Stimulated activated CD4-positive, alpha-beta T cell treated with anti-CD3 and anti-CD28 coated beads, Interleukin-15, amount 100 ng/mL, for 48 hours (primary cell): ENCODE measurements around the gene TRERF1.
"Not testable (repeated sequence)": the region's sequence is repeated elsewhere in the genome, so short reads cannot be mapped to it uniquely, and the experiment has no call there.

ENCODE experiments used
- DNase-seq, 2 donors: peaks; one replicate each; pipeline ENCODE4 v3.0.0-alpha.2; 2020; ENCODE audit warnings: low read depth in 2 of 2

Gene TRERF1, protein sequence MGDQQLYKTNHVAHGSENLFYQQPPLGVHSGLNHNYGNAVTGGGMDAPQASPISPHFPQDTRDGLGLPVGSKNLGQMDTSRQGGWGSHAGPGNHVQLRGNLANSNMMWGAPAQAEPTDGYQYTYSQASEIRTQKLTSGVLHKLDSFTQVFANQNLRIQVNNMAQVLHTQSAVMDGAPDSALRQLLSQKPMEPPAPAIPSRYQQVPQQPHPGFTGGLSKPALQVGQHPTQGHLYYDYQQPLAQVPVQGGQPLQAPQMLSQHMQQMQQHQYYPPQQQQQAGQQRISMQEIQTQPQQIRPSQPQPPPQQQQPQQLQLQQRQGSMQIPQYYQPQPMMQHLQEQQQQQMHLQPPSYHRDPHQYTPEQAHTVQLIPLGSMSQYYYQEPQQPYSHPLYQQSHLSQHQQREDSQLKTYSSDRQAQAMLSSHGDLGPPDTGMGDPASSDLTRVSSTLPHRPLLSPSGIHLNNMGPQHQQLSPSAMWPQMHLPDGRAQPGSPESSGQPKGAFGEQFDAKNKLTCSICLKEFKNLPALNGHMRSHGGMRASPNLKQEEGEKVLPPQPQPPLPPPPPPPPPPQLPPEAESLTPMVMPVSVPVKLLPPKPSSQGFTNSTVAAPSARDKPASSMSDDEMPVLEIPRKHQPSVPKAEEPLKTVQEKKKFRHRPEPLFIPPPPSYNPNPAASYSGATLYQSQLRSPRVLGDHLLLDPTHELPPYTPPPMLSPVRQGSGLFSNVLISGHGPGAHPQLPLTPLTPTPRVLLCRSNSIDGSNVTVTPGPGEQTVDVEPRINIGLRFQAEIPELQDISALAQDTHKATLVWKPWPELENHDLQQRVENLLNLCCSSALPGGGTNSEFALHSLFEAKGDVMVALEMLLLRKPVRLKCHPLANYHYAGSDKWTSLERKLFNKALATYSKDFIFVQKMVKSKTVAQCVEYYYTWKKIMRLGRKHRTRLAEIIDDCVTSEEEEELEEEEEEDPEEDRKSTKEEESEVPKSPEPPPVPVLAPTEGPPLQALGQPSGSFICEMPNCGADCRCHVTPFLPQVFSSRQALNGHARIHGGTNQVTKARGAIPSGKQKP (N-terminal part only)

DNA sequence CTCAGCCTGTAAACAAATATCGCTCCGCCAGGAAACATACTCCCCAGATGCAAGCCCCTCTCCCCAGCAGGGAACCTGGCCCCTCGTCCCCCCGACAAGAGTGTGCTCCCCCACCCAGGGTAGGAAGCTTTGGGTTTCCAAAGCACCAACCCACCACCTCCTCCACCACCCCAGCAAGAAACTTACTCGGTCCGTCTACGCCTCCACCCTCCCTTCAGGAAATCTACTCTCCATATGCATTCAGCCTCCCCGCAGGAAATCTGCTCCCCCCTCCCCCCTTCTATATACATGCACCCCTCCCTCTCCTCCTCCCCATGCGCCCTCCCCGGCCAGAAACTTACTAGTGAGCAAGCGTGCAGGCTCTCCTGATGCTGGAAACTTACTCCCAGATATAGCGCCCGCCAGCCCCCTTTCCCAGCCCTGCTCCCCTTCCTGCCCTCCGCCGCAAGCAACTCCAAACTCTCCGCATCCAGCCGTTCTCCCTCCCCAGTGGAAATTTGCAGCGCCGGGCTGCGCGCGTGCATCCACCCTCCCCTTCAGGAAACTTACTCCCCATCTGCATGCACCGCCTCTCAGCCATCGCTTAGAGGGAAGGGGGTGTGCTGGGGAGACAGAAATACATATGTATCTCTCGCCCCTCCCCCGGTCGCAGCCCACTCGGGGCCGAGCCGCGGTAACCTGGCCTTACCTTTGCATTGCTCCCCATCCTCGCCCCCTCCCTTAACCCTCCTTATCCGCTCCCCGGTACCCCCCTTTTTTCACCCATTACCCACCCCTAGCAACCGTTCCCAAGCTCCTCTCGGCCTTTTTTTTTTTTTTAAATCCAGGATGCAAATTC lies at the start of gene TRERF1:
Gene TRERF1 (minus strand): TSS at position 594 of the 838 bp plus-strand sequence. CDS start 182,336 bp downstream, outside the sequence.
- peak; percentile 21 to 31 for DNase-seq

DNA sequence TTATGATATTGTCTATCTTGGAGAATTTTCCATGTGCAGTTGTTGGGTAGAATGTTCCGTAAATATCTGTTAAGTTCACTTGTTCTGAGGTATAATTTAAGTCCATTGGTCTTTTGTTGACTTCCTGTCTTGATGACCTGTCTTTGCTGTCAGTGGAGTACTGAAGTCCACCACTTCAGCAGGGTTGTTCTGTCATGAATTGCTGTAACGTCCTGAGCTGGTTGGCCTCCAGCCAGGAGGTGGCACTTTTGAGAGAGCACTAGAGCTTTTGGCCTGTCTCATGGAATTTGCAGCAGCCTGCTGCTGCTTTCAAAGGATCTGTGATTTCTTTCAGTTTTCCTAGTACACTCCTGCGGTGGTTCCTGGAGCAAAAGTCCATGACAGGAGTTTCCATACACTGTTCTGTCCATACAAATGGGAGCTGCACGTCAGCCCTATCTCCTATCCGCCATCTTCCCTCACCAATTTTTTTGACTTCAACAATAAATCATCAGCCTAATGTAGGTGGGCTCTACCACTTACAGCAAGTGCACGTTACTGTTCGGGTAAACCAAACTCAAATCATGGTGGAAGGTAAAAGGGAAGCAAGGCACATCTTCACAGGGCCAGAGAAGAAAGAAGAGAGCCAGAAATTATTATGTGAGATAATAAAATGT lies 46.9 kb upstream of the TRERF1 start:
- DNase-seq, result no peak

DNA sequence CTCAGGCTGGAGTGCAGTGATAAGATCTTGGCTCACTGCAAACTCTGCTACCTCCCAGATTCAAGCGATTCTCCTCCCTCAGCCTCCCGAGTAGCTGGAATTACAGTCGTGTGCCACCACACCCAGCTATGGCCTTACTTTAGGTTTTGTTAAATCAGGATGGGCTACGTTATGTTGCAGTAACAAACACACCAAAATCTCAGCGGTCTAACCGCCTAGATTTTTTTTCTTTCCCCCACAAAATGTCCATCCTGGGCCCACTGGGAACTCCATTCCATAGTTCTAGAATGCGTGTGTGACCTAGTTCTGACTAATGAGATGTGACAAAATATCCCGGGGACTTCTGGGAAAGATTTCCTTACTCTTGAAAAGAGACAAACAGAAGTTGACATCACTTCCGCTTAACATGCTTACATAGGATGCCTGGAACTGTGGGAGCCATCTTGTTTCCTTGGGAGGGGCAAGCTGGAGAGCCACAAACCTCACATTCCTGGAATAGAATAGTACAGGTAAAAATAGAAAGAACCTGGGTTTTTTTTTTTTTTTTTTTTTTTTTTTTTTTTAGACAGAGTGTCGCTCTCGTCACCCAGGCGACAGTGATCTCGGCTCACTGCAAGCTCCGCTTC lies 42.3 kb upstream of the TRERF1 start:
- no peak for DNase-seq

DNA sequence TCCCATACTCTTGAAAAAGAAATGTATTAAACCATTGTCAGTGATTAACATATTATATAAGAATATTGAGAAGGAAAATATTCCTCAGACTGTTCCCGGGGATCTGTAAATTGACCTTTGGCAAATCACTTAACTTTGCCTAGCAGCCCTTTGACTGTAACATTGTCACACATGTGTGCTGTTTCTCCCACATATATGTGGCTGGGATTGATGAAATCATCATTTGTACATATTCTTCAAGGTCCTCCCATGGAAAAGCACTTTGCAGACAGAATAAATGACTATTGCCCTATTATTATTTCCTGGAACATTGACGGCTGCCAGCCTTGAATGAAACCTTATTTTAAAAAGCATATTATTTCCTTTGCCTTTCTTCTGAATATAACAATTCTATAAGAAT lies 36.4 kb upstream of the TRERF1 start:
- DNase-seq, result no peak

DNA sequence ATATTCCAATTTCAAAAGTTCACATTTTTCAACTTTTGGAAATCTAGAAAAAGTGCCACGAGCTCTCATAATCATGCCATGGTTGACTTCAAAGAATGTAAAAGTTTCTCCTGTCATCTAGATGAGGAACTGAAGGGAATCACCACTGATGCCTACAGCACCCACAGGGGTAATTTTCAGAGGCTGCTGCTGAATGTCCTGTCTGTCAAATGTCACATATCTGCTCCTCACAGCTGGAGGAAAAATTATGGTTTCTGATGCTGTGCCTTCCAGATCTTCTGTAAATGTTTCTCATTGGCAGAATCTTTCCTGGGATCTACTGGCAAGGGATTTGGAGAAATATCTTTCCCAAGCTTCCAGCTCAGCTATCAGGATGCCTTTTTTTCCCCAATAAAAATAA lies 32.5 kb upstream of the TRERF1 start:
- DNase-seq, result no peak

DNA sequence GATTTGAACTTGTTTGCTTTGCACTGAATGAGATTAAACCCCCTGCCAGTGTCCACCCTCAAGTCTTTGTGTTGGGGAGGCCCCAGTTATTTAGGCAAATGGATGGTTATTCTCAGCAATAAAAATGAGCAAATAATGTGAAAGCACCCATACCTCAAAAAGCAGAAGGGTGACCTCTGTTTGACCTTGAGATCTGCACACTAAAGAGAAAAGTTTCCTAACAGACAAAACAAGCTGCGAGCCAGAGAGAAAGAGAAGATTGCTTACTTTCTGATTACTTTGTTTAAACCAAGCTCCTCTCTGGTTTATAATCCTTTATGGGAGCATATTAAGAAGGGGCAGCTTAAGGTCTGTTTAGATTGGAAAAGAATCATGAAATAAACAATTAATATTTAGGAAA lies 30.4 kb upstream of the TRERF1 start:
- DNase-seq, result no peak

DNA sequence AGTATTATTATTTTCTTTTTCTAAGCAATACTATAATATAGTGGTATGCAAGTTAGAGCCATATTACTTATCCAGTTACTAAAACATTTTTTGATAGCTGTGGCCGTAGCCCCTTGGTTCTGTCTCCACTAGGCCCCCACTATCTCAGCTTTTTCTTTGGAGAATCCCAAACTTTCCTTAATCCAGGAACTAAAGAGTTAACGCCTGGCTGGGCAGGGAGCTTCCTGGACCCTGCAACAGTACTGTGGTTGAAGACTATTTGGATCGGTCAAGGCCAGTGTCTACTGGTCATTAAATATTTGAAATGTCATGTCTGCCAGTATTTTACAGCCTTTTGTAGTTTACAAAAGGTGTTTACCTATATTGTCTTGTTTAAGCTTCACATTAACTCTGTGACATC lies 20.0 kb upstream of the TRERF1 start:
- DNase-seq, result no peak

DNA sequence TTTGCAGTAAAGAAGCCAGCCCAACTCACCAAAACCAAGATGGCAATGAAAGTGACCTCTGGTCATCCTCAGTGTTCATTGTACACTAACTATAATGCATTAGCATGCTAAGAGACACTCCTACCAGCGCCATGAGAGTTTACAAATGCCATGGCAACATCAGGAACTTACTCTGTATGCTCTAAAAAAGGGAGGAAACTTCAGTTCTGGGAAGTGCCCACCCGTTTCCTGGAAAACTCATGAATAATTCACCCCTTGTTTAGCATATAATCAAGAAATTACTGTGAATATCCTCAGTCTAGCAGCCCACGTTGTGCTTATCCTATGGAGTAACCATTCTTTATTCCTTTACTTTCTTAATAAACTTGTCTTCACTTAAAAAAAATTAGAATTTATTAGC lies 19.4 kb upstream of the TRERF1 start:
- no peak for DNase-seq

DNA sequence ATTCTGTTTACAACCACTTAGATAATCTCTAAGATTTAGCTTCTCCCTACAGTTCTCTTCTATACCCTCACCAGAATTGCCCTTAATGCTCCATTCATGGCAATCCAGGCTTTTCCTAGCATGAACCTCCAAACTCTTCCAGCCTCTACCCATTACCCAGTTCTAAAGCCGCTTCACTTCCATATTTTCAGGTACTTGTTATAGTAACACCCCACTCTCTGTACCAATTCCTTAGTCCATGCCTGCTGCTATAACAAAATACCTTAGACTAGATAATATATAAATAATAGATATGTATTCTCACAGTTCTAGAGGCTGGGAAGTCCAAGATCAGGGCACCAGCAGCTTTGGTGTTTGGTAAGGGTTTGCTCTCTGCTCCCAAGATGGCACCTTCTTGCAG lies 16.5 kb upstream of the TRERF1 start:
- DNase-seq, result no peak

DNA sequence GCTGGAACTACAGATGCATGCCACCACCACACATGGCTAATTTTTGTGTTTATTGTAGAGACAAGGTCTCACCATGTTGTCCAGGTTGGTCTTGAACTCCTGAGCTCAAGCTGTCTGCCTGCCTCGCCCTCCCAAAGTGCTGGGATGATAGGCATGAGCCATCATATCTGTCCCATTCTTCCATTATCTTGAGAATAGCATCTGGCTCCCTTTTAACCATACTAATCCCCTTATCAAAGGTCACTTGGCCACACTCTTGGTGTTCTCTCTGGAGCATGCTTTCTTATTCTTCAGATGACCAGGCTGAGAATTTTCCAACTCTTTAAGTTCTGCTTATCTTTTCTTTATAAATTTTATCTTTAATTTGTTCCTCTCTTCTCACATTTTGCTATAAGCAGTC lies 15.9 kb upstream of the TRERF1 start:
- no peak for DNase-seq

DNA sequence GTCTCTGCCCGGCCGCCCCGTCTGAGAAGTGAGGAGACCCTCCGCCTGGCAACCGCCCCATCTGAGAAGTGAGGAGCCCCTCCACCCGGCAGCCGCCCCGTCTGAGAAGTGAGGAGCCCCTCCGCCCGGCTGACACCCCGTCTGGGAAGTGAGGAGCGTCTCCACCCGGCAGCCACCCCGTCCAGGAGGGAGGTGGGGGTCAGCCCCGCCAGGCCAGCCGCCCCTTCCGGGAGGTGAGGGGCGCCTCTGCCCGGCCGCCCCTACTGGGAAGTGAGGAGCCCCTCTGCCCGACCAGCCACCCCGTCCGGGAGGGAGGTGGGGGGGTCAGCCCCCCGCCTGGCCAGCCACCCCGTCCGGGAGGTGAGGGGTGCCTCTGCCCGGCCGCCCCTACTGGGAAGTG lies 14.7 kb upstream of the TRERF1 start:
- DNase-seq, result not testable (repeated sequence)

DNA sequence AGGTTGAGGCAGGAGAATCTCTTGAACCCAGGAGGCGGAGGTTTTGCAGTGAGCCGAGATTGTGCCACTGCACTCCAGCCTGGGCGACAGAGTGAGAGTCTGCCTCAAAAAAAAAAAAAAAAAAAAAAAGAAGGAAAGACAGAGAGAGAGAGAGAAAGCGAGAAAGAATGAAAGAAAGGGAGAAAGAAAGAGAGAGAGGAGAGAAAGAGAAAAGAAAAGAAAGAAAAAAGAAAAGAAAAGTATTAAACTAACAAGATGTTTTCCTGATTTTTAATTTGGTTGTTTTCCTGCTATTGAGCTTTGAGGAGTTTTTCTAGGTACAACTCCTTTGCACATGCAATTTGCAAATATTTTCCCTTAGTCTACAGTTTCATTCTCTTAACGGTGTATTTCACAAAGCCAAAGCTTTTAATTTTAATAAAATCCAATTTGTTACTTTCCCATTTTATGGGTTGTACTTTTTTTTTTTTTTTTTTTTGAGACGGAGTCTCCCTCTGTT lies 10.8 kb upstream of the TRERF1 start:
- DNase-seq, result no peak

DNA sequence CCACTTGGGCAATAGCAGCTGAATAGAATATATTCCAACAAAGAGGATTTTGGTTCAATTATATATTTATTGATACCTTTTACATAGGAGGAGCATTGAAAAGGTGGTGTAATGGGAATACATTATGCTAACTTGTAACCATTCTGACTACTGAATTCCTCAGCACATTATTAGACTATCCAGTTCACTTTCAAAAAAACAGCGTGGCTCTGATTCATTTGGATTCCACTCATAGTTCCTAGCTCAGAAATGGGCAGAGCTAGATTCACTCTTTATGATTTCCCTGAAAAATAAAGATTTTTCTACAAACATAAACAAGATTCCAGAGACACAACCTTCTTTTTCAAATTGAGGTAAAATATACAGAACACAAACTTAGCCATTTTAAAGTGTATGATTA lies 9.2 kb upstream of the TRERF1 start:
- DNase-seq, result no peak

DNA sequence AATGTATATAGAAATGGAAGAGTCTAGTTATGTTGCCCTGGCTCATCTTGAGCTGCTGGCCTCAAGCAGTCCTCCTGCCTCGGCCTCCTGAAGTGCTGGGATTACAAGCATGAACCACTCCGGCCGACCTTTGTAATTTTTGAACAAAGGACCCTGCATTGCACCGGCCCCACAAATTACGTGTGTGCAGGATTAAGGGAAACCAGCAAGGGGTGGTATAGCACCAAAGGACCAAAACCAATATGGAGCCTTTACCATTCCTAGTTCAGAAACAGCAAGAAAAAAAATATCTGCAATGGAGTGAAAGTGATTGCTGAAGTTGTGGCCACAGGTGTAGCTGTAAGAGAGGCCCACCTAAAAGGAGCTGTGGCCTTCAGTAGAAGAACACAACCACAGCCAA lies 8.2 kb upstream of the TRERF1 start:
- DNase-seq, result no peak

DNA sequence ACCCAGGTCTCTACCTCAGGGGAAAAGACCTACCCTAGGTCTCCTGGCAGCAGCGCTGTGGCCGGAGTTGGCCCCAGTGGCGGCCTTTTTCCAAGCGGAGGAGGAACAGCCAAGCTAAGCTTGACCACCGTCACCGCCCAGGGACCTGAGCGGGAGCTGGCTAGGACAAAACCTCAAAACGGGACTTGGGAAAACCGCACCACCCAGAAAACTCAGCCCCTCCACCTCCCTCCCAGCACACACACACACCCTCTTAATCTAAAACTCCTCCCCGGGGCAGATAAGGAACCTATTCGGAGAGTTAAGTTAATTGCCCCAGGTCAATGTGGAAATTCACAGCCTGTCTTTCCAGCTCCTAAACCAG lies 2.7 kb upstream of the TRERF1 start:
- no peak for DNase-seq

DNA sequence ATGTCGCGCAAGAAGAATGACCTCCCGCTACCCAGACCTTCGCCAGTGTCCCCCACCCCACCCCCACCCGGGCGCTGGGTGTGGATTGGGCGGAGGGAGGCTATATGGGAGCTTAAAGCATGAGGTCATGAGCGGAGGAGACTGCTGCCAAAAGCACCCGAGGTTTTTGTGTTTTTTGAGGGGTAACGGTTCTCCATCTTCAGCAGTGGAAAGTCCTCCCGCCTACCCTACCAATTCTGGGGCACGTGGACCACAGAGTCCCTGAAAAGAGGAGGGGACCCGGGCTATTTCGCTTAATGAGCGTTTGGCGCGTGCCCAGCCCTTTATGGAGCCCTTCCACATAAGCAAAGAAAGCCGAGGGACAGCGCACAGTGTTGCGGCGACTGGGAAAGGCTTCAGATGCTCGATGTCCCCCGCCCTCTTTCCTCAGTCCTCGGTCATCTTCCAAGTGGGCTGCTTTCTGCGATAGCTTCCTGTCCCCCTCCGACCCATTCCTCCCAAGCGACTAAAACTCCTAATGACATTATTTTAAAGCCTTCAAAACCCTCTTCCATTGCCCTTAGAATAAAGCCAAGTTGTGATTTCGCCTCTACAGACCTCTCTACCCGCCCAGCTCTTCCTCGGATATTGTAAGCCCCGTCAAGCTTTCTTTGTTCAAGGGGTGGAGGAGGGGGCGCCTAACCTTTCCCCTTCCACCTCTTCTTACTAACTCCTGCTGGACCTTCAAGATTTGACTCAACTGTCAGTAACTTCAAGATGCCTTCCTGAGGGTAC lies 2.1 kb upstream of the TRERF1 start:
- no peak for DNase-seq

DNA sequence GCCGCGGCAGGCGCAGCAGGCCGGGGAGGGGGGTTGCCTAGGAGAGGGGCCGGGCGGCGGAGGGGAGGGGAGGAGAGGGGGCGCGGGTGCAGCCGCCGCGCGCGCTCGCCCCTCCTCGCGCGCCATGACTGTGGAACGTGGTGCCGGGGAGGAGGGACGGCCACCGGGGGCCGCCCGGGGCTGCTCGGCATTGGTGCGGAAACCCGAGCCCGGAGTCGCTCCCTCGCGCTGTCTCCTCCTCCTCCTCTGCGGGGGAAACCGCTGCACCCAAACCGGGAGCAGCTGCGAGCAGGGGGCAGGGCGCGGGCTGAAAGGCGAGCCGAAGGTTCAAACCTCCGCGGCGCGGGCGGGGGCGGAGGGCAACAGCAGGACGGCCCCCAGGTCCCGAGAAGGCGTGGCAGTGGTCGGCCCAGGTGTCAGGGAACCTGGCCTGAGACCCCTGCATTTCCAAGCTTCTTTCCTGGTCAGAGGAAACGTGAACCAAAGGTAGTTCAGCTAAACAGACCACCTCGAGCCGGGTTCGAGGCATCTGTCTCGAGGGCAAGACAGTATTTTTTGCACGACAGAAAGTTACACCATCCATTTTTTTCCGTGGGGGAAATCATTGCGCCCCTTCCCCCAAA lies 1.4 kb upstream of the TRERF1 start:
- DNase-seq, result peak; percentile 55 to 66

DNA sequence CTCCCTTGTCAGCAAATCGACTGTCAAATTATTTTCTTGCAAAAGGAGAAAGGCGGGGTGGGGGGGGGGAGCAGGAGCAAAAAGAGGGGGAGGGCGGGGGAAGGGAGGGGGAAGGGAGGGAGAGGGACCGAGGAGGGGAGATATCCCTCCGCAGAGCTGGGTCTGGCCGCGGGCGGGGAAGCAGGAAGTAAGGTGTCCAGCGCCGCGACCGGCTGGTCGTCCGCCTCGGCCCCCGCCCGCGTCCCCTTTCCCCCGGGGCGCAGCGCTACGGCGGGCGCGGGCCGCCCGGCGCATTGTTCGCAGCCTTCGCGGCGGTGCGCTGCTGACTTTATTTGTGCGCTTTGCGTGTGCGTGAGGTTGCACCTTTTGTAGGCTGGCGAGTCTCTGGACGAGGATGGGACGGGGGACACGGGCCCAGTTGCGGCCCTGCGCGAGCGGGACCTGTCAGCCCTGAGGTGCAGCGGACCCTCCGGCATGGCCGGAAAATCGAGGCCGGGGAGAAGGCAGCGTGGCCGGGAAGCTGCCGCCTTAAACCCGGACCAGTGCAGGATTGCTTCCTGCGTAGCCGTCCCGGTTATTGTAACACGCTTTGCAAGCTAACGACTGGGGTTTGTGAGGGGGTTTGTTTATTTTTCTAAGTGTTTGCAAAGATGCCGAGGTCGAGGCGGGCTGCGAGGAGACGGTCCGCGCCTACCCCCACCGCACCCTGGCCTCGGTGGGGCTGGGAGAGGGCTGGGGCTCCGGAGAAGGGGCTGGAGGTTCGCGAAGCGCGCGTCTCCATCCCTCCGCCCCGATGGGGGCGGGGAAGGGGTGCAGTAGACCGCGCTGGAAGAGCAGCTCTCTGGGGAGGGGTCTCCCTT lies 675 bp upstream of the TRERF1 start:
- peak; percentile 23 to 27 for DNase-seq
